SKM-1 (cell line): ENCODE measurements around the gene DNAH1.
A peak's percentile ranks its signal among the peaks of the same experiment; 100 is the strongest.

ENCODE experiments used
- DNase-seq: peaks from one replicate; lab custom pipeline; 2025; ENCODE audit not compliant: unreplicated experiment; lab: John Stamatoyannopoulos, UW

DNAH1 gene

DNA sequence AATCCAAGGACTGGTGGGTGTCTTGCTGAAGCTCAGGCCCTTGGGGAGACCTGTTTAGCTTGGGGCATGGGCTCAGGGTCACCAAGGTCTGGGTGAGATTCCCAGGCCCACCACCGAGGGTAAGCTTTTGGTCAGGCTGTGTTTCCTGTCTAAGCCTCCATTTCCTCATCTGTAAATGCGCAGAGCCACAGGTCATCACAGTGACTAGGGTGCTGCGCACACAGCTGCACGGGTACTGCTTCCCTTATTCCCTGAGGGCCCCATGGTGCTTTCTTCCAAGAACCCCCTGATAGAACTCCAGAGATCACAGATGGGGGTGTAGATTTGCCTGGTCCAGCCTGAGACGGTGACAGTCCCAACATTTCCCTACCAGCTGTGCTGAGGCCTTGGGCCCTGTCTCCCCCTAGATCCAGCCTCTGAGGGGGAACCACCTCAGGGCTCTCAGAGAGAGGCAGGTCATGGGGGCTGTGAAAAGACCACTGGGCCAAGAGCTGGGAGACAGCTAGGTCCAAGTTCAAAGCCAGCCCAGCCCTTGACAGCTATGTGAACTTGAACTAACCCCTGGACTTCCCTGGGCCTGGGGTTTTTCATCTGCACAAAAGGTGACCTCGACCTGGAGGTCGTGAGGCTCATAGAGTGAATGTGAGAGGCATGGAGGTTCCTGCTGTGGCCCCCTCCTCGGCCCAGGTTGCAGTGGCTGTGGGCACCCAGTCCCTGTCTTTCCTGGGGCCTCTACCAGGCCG is 68.1 kb downstream of the DNAH1 start:
- DNase-seq, result no peak

DNA sequence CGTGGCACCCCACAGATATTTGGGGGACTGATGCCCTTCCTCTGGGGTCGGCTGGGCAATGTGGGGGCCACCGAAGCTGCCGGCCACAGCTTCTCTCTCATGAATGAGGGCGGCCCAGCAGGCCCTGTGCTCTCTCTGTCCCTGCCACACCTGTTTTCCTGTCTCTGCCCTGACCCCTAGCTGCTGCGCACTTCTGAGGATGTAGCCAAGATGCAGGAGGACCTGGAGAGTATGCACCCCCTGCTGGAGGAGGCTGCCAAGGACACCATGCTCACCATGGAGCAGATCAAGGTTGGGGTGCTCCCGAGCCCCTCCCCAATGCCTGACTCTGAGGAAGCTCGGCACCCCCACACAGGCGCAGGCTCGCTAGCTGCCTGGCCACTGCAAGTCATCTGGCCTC is 69.0 kb downstream of the DNAH1 start:
- DNase-seq, result peak; percentile 24

DNA sequence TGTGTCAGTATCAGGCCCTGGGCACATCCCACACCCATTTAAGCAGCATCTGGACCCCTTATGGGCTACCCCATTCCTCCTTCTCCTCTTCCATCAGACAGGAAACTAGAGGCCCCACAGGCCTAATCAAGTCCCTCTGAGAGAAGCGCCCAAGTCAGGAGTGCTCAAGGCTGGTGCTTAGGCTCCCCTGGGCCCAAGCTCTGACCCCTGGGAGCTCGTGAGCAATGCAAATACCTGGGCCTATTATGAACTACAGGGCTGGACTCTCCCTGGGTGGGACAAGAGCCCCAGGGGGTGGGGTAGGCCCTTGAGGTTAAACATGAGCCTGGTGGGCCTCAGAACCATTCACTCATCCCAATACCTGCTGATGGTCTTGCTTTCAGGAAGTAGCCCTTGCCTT is 71.4 kb downstream of the DNAH1 start:
- no peak for DNase-seq

DNA sequence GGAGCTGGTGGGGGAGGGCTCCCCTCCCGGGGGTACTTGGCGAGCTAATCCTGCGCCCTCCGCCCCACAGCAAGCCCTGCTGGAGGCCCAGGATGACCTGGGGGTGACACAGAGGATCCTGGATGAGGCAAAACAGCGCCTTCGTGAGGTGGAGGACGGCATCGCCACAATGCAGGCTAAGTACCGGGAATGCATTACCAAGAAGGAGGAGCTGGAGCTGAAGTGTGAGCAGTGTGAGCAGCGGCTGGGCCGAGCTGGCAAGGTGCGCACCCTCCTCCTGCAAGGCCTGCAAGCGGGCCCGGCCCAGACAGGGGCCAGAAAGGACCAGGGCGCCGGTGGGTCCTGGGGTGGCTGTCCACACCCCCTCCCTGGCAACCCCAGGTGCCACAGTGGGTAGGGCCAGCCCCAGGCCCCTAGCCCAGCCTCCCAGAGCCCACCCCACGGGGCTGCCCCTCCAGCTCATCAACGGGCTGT is 72.3 kb downstream of the DNAH1 start:
- DNase-seq, result no peak

DNA sequence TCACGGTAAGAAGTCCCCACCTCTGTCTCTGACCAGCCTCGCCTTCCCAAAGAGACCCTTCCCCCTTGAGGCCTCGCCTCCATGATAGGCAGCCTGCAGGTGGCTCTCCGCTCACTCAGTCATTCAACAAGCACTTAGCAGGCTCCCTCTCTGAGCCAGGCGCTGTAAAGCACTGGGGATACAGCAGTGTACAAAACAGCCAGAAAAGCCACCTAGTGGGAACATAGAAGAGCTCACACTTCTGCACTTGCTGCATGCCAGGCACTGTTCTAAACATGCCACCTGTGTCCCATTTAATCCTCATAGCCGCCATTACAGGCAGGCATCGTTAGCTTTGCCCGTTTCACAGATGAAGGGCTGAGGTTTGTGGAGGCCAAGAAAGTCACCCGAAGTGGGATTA is 72.8 kb downstream of the DNAH1 start:
- DNase-seq, result no peak

DNA sequence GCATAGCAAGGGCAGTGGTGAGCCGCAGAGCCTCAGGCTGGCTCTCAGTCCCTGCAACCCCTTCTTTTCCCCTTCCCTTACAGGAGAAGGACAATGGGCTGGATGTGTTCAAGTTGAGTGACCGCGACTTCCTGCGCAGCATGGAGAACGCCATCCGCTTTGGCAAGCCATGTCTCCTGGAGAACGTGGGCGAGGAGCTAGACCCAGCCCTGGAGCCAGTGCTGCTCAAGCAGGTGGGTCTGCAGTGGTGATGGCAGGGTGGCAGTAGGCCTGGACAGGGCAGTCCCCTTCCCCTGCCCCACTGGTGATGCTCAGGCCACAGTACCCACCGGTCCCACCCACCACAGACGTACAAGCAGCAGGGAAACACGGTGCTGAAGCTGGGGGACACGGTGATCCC is 75.0 kb downstream of the DNAH1 start:
- no peak for DNase-seq

DNA sequence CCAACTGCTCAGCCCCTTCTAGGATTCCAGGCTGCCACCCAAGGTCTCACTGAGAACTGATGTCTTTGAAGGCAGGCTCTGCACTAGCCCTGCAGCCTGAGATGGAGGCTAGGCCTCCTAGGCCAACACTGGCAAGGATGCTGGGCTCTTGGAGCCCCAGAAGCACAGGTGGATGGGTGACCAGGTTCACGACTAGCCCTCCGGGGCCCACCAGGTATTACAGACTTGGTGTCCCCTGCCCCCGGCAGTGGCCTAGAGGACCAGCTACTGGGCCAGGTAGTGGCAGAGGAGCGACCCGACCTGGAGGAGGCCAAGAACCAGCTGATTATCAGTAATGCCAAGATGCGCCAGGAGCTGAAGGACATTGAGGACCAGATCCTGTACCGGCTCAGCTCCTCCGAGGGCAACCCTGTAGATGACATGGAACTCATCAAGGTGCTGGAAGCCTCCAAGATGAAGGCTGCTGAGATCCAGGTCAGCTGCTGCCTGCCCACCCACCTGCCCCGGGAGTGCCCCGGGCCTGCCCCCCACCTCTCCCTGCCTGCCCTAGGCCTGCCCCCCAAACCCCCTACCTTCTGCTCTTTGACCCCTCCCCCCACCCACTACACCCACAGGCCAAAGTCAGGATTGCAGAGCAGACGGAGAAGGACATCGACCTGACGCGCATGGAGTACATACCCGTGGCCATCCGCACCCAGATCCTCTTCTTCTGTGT is 76.3 kb downstream of the DNAH1 start:
- no peak for DNase-seq

DNA sequence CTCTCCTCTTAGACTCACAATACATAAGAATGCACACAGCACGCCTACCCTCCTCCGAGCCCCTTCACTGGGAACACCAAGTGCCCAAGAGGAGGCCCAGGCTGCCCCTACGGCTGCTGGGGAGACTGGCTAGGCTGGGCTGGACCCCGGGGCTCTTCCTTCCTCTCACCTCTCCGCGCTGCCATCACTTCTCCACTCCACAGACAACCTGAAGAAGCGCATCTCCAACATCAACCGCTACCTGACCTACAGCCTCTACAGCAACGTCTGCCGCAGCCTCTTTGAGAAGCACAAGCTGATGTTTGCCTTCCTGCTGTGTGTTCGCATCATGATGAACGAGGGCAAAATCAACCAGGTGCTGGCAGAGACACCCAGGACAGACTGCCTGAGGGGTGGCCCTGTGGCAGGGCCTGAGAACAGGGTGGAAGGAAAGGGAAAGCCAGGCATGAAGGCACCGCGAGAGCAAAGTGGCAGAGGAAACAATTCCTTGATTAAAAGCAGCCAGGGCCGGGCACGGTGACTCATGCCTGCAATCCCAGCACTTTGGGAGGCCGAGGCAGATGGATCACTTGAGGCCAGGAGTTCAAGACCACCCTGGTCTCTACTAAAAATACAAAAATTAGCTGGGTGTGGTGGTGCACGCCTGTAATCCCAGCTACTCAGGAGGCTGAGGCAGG is 77.2 kb downstream of the DNAH1 start:
- no peak for DNase-seq

DNA sequence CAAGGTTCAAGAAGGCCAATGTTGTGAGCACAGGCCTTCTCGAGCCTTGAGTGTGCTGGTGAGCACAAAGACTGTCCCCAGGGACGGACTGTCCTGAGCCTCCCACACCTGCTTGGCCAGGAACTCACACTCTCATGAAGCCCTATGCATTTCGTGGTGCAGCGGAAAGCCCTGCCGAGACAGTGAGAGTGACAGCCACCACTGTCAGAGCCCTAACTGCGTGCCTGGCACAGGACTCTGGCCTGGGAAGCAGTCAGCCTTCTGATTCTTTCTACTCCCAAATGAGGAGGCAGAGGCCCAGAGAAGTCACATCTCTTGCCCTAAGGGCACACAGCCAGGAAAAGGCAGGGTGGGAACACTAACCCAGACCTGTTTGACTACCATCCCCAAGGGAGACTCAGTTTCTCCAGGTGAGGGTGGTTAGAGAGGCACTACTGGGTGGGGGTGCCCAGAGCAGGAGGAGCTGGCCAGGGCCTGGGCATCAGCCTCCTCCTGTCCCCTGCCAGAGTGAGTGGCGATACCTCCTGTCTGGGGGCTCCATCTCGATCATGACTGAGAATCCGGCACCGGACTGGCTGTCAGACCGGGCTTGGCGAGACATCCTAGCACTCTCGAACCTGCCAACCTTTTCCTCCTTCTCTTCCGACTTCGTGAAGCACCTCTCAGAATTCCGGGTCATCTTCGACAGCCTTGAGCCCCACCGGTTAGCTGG is 78.0 kb downstream of the DNAH1 start:
- DNase-seq, result no peak

DNA sequence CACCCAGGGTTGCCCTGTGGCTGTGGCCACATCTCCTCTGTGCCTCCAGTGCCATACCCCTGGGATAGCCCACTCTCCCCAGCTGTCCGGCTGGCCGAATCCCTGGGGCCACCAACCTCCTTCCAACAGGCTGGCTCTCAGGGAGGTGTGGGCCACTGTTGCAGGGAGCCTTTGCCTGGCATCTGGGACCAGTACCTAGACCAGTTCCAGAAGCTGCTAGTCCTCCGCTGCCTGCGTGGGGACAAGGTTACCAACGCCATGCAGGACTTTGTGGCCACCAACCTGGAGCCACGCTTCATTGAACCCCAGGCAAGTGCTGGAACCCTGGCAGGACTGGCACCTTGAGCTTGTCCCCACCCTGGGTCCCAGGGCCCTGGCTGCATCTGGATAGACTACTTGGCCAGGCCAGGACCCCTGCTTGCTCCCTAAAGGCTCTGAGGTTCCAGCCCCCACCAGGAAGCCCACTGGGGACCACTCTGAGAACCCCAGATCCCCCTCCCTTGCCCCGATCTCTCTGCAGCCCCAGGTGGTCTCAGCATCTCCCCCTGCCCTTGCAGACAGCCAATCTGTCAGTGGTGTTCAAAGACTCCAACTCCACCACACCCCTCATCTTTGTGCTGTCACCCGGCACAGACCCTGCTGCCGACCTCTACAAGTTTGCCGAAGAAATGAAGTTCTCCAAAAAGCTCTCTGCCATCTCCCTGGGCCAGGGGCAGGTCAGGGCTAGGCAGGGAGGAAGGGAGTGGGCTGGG is 78.8 kb downstream of the DNAH1 start:
- DNase-seq, result no peak

DNA sequence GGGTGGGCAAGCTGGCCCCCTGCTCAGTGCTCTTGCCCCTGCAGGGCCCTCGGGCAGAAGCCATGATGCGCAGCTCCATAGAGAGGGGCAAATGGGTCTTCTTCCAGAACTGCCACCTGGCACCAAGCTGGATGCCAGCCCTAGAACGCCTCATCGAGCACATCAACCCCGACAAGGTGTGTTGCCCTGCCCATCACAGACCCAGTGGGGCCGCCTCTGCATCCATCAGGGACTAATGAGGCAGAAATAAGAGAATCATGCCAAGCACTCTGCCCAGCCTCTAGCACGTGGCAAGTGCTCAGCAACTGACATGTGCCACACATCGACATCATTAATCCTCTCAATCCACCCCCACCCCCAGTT is 79.4 kb downstream of the DNAH1 start:
- DNase-seq, result no peak

DNA sequence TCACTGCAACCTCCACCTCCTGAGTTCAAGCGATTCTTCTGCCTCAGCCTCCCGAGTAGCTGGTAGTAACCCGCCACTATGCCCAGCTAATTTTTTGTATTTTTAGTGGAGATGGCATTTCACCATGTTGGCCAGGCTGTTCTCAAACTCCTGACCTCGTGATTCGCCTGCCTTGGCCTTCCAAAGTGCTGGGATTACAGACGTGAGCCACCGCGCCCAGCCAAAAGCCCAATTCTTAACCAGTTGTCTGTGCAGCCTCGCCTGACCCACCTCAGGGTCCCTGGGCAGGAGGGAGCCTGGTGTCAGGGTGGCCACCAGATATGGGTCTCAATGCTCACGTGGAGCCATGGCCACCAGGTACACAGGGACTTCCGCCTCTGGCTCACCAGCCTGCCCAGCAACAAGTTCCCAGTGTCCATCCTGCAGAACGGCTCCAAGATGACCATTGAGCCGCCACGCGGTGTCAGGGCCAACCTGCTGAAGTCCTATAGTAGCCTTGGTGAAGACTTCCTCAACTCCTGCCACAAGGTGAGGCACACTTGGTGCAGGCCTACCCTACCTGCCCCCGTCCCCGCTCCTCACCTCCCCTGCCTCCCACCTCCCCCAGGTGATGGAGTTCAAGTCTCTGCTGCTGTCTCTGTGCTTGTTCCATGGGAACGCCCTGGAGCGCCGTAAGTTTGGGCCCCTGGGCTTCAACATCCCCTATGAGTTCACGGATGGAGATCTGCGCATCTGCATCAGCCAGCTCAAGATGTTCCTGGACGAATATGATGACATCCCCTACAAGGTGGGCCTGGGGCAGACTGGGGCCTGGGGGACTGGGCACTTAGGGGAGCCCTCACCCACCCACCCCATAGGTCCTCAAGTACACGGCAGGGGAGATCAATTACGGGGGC is 80.1 kb downstream of the DNAH1 start:
- no peak for DNase-seq

DNA sequence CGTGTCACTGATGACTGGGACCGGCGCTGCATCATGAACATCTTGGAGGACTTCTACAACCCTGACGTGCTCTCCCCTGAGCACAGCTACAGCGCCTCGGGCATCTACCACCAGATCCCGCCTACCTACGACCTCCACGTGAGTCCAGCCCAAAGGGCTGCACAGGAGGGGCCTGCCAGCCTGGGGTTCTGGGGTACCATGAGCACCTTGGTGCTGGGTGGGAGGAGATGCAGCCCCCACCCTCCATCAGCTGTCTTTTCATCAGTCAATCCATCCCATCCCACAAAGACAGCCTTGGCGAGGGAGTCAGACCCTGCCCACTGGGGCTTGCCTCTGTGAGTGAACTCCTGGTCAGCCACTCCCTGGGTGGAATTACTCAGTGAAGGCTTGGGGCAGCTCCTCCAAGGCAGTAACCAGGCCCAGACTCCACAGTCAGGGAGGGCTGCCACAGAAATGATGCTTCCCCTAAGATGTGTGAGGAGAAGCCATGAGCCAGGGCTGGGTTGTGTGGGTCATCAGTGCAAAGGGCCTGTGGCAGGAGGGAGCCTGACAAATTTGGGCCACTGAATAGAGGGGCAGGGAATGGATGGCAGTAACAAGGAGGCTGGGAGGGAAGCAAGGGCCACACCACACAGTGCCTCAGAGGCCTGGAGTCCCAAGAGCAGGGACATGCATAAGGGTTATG is 80.9 kb downstream of the DNAH1 start:
- DNase-seq, result no peak

DNA sequence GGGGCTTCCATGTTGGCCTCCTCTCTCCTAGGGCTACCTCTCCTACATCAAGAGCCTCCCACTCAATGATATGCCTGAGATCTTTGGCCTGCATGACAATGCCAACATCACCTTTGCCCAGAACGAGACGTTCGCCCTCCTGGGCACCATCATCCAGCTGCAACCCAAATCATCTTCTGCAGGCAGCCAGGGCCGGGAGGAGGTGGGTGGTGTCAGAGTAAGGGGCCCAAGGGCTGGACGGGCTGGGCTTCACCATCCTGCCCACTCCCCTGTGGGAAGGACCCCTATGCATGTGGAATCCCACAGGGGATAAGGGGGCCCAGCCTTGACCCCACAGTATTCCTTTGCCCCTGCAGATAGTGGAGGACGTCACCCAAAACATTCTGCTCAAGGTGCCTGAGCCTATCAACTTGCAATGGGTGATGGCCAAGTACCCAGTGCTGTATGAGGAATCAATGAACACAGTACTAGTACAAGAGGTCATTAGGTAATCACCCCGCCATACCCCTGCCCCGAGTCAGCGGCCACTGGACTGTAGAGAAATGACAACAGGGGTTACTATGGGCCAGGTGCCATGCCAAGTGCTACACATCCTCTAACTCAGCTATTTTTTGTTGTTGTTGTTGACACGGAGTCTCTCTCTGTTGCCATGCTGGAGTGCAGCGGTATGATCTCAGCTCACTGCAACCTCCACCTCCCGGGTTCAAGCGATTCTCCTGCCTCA is 81.7 kb downstream of the DNAH1 start:
- no peak for DNase-seq

DNA sequence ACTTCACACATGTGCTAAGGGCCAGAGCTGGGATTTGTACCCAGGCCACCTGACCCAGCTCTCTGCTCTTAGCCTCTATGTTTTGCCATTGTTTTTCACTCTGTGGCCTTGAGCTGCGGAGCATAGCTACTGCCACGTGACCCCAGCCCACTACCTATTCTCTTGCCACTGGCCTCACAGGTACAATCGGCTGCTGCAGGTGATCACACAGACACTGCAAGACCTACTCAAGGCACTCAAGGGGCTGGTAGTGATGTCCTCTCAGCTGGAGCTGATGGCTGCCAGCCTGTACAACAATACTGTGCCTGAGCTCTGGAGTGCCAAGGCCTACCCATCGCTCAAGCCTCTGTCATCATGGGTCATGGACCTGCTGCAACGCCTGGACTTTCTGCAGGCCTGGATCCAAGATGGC is 82.6 kb downstream of the DNAH1 start:
- no peak for DNase-seq

DNA sequence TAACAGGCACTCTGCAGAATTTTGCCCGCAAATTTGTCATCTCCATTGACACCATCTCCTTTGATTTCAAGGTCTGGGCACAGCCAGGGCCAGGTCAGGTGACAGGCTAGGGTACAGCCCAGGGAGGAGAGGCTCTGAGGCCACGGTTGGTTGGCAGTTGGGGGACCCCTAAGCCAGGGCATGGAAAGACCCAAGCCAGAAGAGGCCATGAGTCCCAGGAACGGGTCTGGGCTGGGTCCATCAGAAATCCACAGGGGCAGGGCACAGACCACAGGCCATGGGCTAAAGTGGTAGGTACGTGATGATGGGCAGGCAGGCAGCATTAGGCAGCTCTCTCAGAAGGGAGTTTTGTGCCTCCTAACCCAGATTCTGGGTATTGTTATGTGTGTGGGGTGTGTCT is 83.0 kb downstream of the DNAH1 start:
- DNase-seq, result no peak

DNA sequence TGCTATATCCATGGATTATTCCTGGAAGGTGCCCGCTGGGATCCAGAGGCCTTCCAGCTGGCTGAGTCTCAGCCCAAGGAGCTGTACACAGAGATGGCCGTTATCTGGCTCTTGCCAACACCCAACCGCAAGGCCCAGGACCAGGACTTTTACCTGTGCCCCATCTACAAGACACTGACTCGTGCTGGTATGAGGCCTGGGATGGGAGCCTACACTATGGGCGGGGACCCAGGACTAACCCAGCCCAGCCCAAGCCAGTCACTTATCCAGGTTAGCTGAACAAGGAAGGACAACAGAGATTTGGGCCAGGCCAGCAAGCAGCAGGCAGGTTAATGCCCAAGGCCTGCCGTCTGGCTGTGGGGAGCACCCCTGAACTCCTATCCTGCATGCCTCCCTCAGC is 83.5 kb downstream of the DNAH1 start:
- no peak for DNase-seq

DNA sequence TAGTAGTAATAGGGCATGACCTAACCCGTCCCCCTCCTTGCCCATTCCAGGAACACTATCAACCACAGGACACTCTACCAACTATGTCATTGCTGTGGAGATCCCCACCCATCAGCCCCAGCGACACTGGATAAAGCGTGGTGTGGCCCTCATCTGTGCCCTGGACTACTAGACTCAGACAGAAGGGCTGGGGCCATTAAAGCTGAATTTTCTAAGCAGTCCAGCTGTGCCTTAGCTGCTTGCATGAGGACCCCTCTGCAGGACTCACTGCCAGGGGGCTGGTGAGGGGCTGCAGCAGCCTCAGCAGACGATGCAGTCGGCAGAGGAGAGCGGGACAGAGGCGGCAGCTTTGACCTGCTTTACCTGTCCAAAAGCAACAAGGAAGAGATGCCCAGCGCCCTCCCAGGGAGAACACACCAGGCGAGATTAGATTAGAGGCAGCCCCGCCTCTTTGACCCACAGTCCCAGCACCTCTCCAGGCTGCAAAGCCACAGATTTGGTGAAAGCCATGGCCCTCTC is 84.2 kb downstream of the DNAH1 start:
- no peak for DNase-seq
